Measurements from ENCODE around the gene SEC31A.

Gene SEC31A

GRCh38 chr4:82785611-82786400, 105.1 kb downstream of the SEC31A start:
- H3K27ac ChIP-seq (ENCODE audit: poor library complexity, severe bottlenecking): peak overlapping the region; percentile 48
- DNase-seq (ENCODE audit: low spot score) (no peak), ATAC-seq (ENCODE audit: low read depth) (peak; percentile 93)
- H3K9me3 ChIP-seq (ENCODE audit: severe bottlenecking): no peaks in the 10 kb centered on the region
- no peaks in the 10 kb centered on the region for H3K36me3 ChIP-seq (ENCODE audit: low read depth)
- TF ChIP-seq CTCF (IDR thresholded peaks at IDR 0.05; ENCODE audit: poor library complexity, severe bottlenecking): no peak
- no peak overlapping the region for H3K4me3 ChIP-seq (ENCODE audit: severe bottlenecking)
- peaks cover 23% of the 10 kb centered on the region for H3K4me1 ChIP-seq (ENCODE audit: insufficient read depth, poor library complexity, severe bottlenecking)
- H3K27me3 ChIP-seq (ENCODE audit: insufficient read depth, poor library complexity, severe bottlenecking): no peaks in the 10 kb centered on the region

GRCh38 chr4:82784681-82785610, 106.0 kb downstream of the SEC31A start:
- ATAC-seq (ENCODE audit: low read depth) (no peak), DNase-seq (ENCODE audit: low spot score) (no peak)
- no peak overlapping the region for H3K4me3 ChIP-seq (ENCODE audit: severe bottlenecking)
- H3K9me3 ChIP-seq (ENCODE audit: severe bottlenecking): no peaks in the 10 kb centered on the region
- H3K36me3 ChIP-seq (ENCODE audit: low read depth): no peaks in the 10 kb centered on the region
- TF ChIP-seq CTCF (IDR thresholded peaks at IDR 0.05; ENCODE audit: poor library complexity, severe bottlenecking): no peak
- peaks cover 24% of the 10 kb centered on the region for H3K4me1 ChIP-seq (ENCODE audit: insufficient read depth, poor library complexity, severe bottlenecking)
- peak overlapping the region; percentile 48 for H3K27ac ChIP-seq (ENCODE audit: poor library complexity, severe bottlenecking)
- H3K27me3 ChIP-seq (ENCODE audit: insufficient read depth, poor library complexity, severe bottlenecking): no peaks in the 10 kb centered on the region

GRCh38 chr4:82782626-82783345, 108.2 kb downstream of the SEC31A start:
- DNase-seq (ENCODE audit: low spot score) (no peak), ATAC-seq (ENCODE audit: low read depth) (no peak)
- H3K27me3 ChIP-seq (ENCODE audit: insufficient read depth, poor library complexity, severe bottlenecking): no peaks in the 10 kb centered on the region
- no peak overlapping the region for H3K27ac ChIP-seq (ENCODE audit: poor library complexity, severe bottlenecking)
- no peak for TF ChIP-seq CTCF (IDR thresholded peaks at IDR 0.05; ENCODE audit: poor library complexity, severe bottlenecking)
- no peaks in the 10 kb centered on the region for H3K36me3 ChIP-seq (ENCODE audit: low read depth)
- H3K4me1 ChIP-seq (ENCODE audit: insufficient read depth, poor library complexity, severe bottlenecking): peaks cover 24% of the 10 kb centered on the region
- H3K9me3 ChIP-seq (ENCODE audit: severe bottlenecking): no peaks in the 10 kb centered on the region
- H3K4me3 ChIP-seq (ENCODE audit: severe bottlenecking): no peak overlapping the region

- no peaks in the 10 kb centered on the region for H3K9me3 ChIP-seq (ENCODE audit: severe bottlenecking)
- H3K27ac ChIP-seq (ENCODE audit: poor library complexity, severe bottlenecking): no peak overlapping the region
- ATAC-seq (ENCODE audit: low read depth) (no peak), DNase-seq (ENCODE audit: low spot score) (no peak)
- H3K27me3 ChIP-seq (ENCODE audit: insufficient read depth, poor library complexity, severe bottlenecking): no peaks in the 10 kb centered on the region
- H3K36me3 ChIP-seq (ENCODE audit: low read depth): no peaks in the 10 kb centered on the region
- peaks cover 17% of the 10 kb centered on the region for H3K4me1 ChIP-seq (ENCODE audit: insufficient read depth, poor library complexity, severe bottlenecking)
- H3K4me3 ChIP-seq (ENCODE audit: severe bottlenecking): no peak overlapping the region
- TF ChIP-seq CTCF (IDR thresholded peaks at IDR 0.05; ENCODE audit: poor library complexity, severe bottlenecking): no peak
Measured at GRCh38 chr4:82780752-82781231, 110.2 kb downstream of the SEC31A start.

Measured in RWPE2 (cell line).